Measurements from ENCODE around the gene EDARADD.
"Not testable (repeated sequence)": the region's sequence is repeated elsewhere in the genome, so short reads cannot be mapped to it uniquely, and the experiment has no call there.

Gene EDARADD

GRCh38 chr1:236455243-236455642 is 61.2 kb downstream of the EDARADD start:
- Mint-ChIP-seq H3K4me3 (no peak overlapping the region), H3K36me3 (ENCODE audit: low read depth) (no peaks in the 10 kb centered on the region), H3K27me3 (ENCODE audit: low read depth) (no peaks in the 10 kb centered on the region), H3K4me1 (no peaks in the 10 kb centered on the region), H3K27ac (no peak overlapping the region), H3K9me3 (peaks cover 3% of the 10 kb centered on the region)
- no peak for TF ChIP-seq CTCF (IDR thresholded peaks at IDR 0.05; ENCODE audit: unreplicated experiment in 3 of 3)

- no peaks in the 10 kb centered on the region for H3K4me1 Mint-ChIP-seq
- no peaks in the 10 kb centered on the region for H3K36me3 Mint-ChIP-seq (ENCODE audit: low read depth)
- peaks cover 5% of the 10 kb centered on the region for H3K27me3 Mint-ChIP-seq (ENCODE audit: low read depth)
- H3K4me3 Mint-ChIP-seq: no peak overlapping the region
- TF ChIP-seq CTCF (IDR thresholded peaks at IDR 0.05; ENCODE audit: unreplicated experiment in 3 of 3): no peak
- peaks cover 3% of the 10 kb centered on the region for H3K9me3 Mint-ChIP-seq
- no peak overlapping the region for H3K27ac Mint-ChIP-seq
Observed at GRCh38 chr1:236457775-236458174, 63.7 kb downstream of the EDARADD start.

GRCh38 chr1:236458996-236459395 is 64.9 kb downstream of the EDARADD start:
- H3K27me3 Mint-ChIP-seq (ENCODE audit: low read depth): peaks cover 10% of the 10 kb centered on the region
- H3K36me3 Mint-ChIP-seq (ENCODE audit: low read depth): no peaks in the 10 kb centered on the region
- no peaks in the 10 kb centered on the region for H3K4me1 Mint-ChIP-seq
- peaks cover 3% of the 10 kb centered on the region for H3K9me3 Mint-ChIP-seq
- peak overlapping the region in 1 of 3 experiments; percentile 34 for H3K27ac Mint-ChIP-seq
- no peak for TF ChIP-seq CTCF (IDR thresholded peaks at IDR 0.05; ENCODE audit: unreplicated experiment in 3 of 3)
- H3K4me3 Mint-ChIP-seq: no peak overlapping the region

- peaks cover 6% of the 10 kb centered on the region for H3K9me3 Mint-ChIP-seq
- H3K27ac Mint-ChIP-seq: no peak overlapping the region
- no peak overlapping the region for H3K4me3 Mint-ChIP-seq
- H3K27me3 Mint-ChIP-seq (ENCODE audit: low read depth): peaks cover 16% of the 10 kb centered on the region
- TF ChIP-seq CTCF (IDR thresholded peaks at IDR 0.05; ENCODE audit: unreplicated experiment in 3 of 3): no peak
- H3K36me3 Mint-ChIP-seq (ENCODE audit: low read depth): no peaks in the 10 kb centered on the region
- H3K4me1 Mint-ChIP-seq: no peaks in the 10 kb centered on the region
Observed at GRCh38 chr1:236460103-236460502, 66.0 kb downstream of the EDARADD start.

GRCh38 chr1:236464197-236464596 is 70.1 kb downstream of the EDARADD start:
- not testable (repeated sequence) for H3K9me3 Mint-ChIP-seq; H3K27ac Mint-ChIP-seq; H3K4me3 Mint-ChIP-seq; H3K4me1 Mint-ChIP-seq; H3K36me3 Mint-ChIP-seq (ENCODE audit: low read depth)
- H3K27me3 Mint-ChIP-seq (ENCODE audit: low read depth): peaks cover 44% of the 10 kb centered on the region

- no peak for TF ChIP-seq CTCF (IDR thresholded peaks at IDR 0.05; ENCODE audit: unreplicated experiment in 3 of 3)
- Mint-ChIP-seq H3K27ac (no peak overlapping the region), H3K9me3 (peaks cover 3% of the 10 kb centered on the region), H3K27me3 (ENCODE audit: low read depth) (peaks cover 44% of the 10 kb centered on the region), H3K4me3 (no peak overlapping the region), H3K4me1 (peaks cover 5% of the 10 kb centered on the region), H3K36me3 (ENCODE audit: low read depth) (no peaks in the 10 kb centered on the region)
Observed at GRCh38 chr1:236465231-236465958, 71.3 kb downstream of the EDARADD start.

All from nephron (organoid).